HCT116 (cell line): ENCODE measurements around the gene ADPGK. TPM values are rescaled to one million over a fixed set of nuclear protein-coding genes. Genes with fewer than 3 reads are reported as not detected.

Experiments used
- ATAC-seq: fragments of 200-7000 bp; cut with Tn5 transposase; 2 replicates; pipeline ENCODE4 v1.9.1; 2020; ENCODE audit warnings: mild to moderate bottlenecking, moderate library complexity
- BruUV-seq: library from RNA; stranded (reverse); fragments of 400-500 nt; replicated peaks from 2 replicates; lab custom pipeline; 2021; lab: Mats Ljungman, UMichigan
- CTCF ChIA-PET: fragments of 300-600 bp; sonication (Branson Sonifier 250); formaldehyde crosslinking; loops from one replicate; lab custom pipeline; 2021; ENCODE audit warnings: antibody characterized with exemption; lab: Charles Lee
- POLR2A ChIA-PET: fragments of 300-600, 350-600 bp; sonication (Branson Sonifier 250); formaldehyde crosslinking; loops from one replicate; lab custom pipeline; 2021; ENCODE audit warnings: antibody characterized with exemption; lab: Charles Lee
- RAD21 ChIA-PET, 2 experiments: fragments of 300-600 bp; sonication (Branson Sonifier 250); formaldehyde crosslinking; loops; one replicate each; lab custom pipeline; 2023; ENCODE audit warnings: low total read pairs in 2 of 2; ENCODE audit not compliant: uncharacterized antibody in 2 of 2, unreplicated experiment in 2 of 2, low non-redundant PET in 1 of 2; lab: Charles Lee
- DNase-seq: peaks from one replicate; pipeline ENCODE4 v3.0.0-alpha.2; 2010; ENCODE audit warnings: low read depth, low spot score
- H2AFZ ChIP-seq: fragments of 200-600 bp; shearing (Covaris generic), sonication (generic); 2 replicates; pipeline ENCODE4 v1.6.1; 2017; ENCODE audit warnings: low read depth, mixed run types, mixed read lengths, antibody characterized with exemption, low read length; ENCODE audit not compliant: poor library complexity, severe bottlenecking
- H3K27ac ChIP-seq: 2 replicates; pipeline ENCODE4 v1.5.1; 2012; ENCODE audit warnings: low read depth, low read length
- H3K27me3 ChIP-seq: fragments of 200-600 bp; sonication (generic); 2 replicates; pipeline ENCODE4 v1.6.1; 2016; ENCODE audit warnings: mixed run types, low read length, mixed read lengths; ENCODE audit not compliant: insufficient read depth
- H3K36me3 ChIP-seq, 2 experiments: fragments of 200-500 bp in 1 of 2; fragments of 200-600 bp in 1 of 2; sonication (Bioruptor generic) in 1 of 2; sonication (generic) in 1 of 2; 2 replicates each; pipeline versions ENCODE4 v1.5.1 to v1.6.1; 2014 to 2016; ENCODE audit warnings: low read length in 2 of 2, inconsistent platforms in 1 of 2, mixed read lengths in 1 of 2, mixed run types in 1 of 2; ENCODE audit not compliant: insufficient read depth in 2 of 2, control insufficient read depth in 1 of 2
- H3K4me1 ChIP-seq, 2 experiments: fragments of 200-600 bp in 1 of 2; sonication (generic) in 1 of 2; 2 replicates each; pipeline versions ENCODE4 v1.5.1 to v1.6.1; 2012 to 2017; ENCODE audit warnings: low read length in 2 of 2, inconsistent platforms in 1 of 2, mild to moderate bottlenecking in 1 of 2, mixed read lengths in 1 of 2, mixed run types in 1 of 2, moderate library complexity in 1 of 2; ENCODE audit not compliant: insufficient read depth in 2 of 2, control insufficient read depth in 1 of 2
- H3K4me2 ChIP-seq: fragments of 200-600 bp; sonication (generic); 2 replicates; pipeline ENCODE4 v1.6.1; 2017; ENCODE audit warnings: mixed run types, low read length, mixed read lengths
- H3K4me3 ChIP-seq, 2 experiments: fragments of 200-600 bp in 1 of 2; sonication (generic) in 1 of 2; replicated peaks in 1 of 2; 2 replicates each; pipeline ENCODE4 v1.5.1; 2011 to 2016; ENCODE audit warnings: low read length in 2 of 2, control low read depth in 1 of 2, low read depth in 1 of 2, mild to moderate bottlenecking in 1 of 2, mixed read lengths in 1 of 2, mixed run types in 1 of 2
- H3K79me2 ChIP-seq: fragments of 200-600 bp; sonication (generic); 2 replicates; pipeline ENCODE4 v1.6.1; 2017; ENCODE audit warnings: mild to moderate bottlenecking, mixed run types, low read length, moderate library complexity, mixed read lengths; ENCODE audit not compliant: insufficient read depth
- H3K9ac ChIP-seq: fragments of 200-600 bp; sonication (generic); 2 replicates; pipeline ENCODE4 v1.6.1; 2016; ENCODE audit warnings: low read length, mixed read lengths
- H3K9me2 ChIP-seq: fragments of 200-600 bp; sonication (generic), shearing (Covaris generic); 2 replicates; pipeline ENCODE4 v1.6.1; 2017; ENCODE audit warnings: mixed run types, mild to moderate bottlenecking, moderate library complexity; ENCODE audit not compliant: insufficient read depth
- H3K9me3 ChIP-seq, 2 experiments: fragments of 200-500 bp in 1 of 2; fragments of 200-600 bp in 1 of 2; sonication (Bioruptor generic) in 1 of 2; sonication (generic) in 1 of 2; 2 replicates each; pipeline ENCODE4 v1.6.1; 2014 to 2017; ENCODE audit warnings: low read length in 2 of 2, mixed read lengths in 2 of 2, inconsistent platforms in 1 of 2, low read depth in 1 of 2, mild to moderate bottlenecking in 1 of 2, mixed run types in 1 of 2, moderate library complexity in 1 of 2; ENCODE audit not compliant: control insufficient read depth in 1 of 2, insufficient read depth in 1 of 2
- H4K20me1 ChIP-seq: fragments of 200-600 bp; sonication (generic), shearing (Covaris generic); 2 replicates; pipeline ENCODE4 v1.6.1; 2017; ENCODE audit warnings: mixed run types, mild to moderate bottlenecking, moderate library complexity; ENCODE audit not compliant: insufficient read depth
- CBX3 ChIP-seq: IDR thresholded peaks from 2 replicates; pipeline ENCODE4 v1.6.1; 2012; ENCODE audit warnings: low read depth
- EZH2 ChIP-seq: fragments of 200-600 bp; sonication (generic); IDR thresholded peaks from 2 replicates; pipeline ENCODE4 v1.6.1; 2017; ENCODE audit warnings: antibody characterized with exemption, mixed run types
- EZH2phosphoT487 ChIP-seq: fragments of 200-600 bp; IDR thresholded peaks from 2 replicates; pipeline ENCODE4 v1.6.1; 2018; ENCODE audit warnings: antibody characterized with exemption, borderline replicate concordance
- FOSL1 ChIP-seq: IDR thresholded peaks from 2 replicates; pipeline ENCODE4 v1.6.1; 2012; ENCODE audit warnings: low read depth
- RAD21 ChIP-seq: IDR thresholded peaks from 2 replicates; pipeline ENCODE4 v1.6.1; 2012; ENCODE audit warnings: low read depth, mild to moderate bottlenecking
- SIN3A ChIP-seq: IDR thresholded peaks from 2 replicates; pipeline ENCODE4 v1.6.1; 2012; ENCODE audit warnings: low read depth
- SP1 ChIP-seq: IDR thresholded peaks from 2 replicates; pipeline ENCODE4 v1.6.1; 2012; ENCODE audit warnings: low read depth
- SRF ChIP-seq: IDR thresholded peaks from 2 replicates; pipeline ENCODE4 v1.6.1; 2012; ENCODE audit warnings: low read depth
- YY1 ChIP-seq: IDR thresholded peaks from 2 replicates; pipeline ENCODE4 v1.6.1; 2011; ENCODE audit warnings: low read length, low read depth, moderate library complexity, mild to moderate bottlenecking; ENCODE audit not compliant: insufficient replicate concordance; ENCODE audit errors: extremely low read depth
- ZFX ChIP-seq: fragments of 450-650 bp; IDR thresholded peaks from 2 replicates; pipeline ENCODE4 v1.6.1; 2017
- intact Hi-C: fragments of 100-400 bp; cut with micrococcal nuclease; formaldehyde crosslinking; loops from 2 replicates; pipeline ENCODE4 v1.10.0; 2022
- total RNA-seq: library from RNA; stranded (reverse); gene quantifications from one replicate; pipeline ENCODE4 v1.2.1, GENCODE V29; 2021; ENCODE audit not compliant: unreplicated experiment
- TF ChIP-seq, protein P1 (sequence below): IDR thresholded peaks from 2 replicates; pipeline ENCODE4 v1.6.1; 2012; ENCODE audit warnings: low read depth
- TF ChIP-seq, protein P2 (sequence below), 3 experiments: fragments of 200-600 bp in 1 of 3; sonication (generic) in 1 of 3; IDR thresholded peaks in 2 of 3; conservative IDR thresholded peaks in 1 of 3; 2 replicates each; pipeline ENCODE4 v1.5.1; 2012 to 2017; ENCODE audit warnings: low read depth in 2 of 3, low read length in 2 of 3, antibody characterized with exemption in 1 of 3, borderline replicate concordance in 1 of 3, control low read depth in 1 of 3, mild to moderate bottlenecking in 1 of 3, mixed read lengths in 1 of 3, mixed run types in 1 of 3, moderate library complexity in 1 of 3; ENCODE audit not compliant: insufficient read depth in 1 of 3

The ADPGK gene
- total RNA-seq, 1 experiment from 2014 or later = 41.5 TPM

DNA sequence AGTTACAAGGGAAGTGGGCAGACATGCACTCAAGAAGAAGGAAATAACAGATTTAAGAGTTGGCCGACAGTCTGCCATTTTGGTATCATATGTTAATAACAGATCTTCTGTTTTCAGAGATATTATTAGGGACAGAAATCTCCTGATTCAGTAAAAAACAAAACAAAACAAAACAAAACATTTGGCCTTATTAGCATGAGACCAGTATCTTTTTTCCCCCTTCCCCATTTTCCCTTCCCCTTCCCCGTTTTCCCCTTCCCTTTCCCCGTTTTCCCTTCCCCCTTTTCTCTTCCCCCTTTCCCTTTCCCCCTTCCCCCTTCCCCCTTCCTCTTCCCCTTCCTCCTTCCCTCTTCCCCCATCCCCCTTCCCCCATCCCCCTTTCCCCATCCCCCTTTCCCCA is 58.1 kb downstream of the ADPGK start:
- Histone ChIP-seq H3K9ac (no peak overlapping the region), H3K4me3 (no peak overlapping the region), H3K9me3 (no peaks in the 10 kb centered on the region), H4K20me1 (no peaks in the 10 kb centered on the region), H3K9me2 (no peaks in the 10 kb centered on the region), H3K27ac (no peak overlapping the region), H3K36me3 (no peaks in the 10 kb centered on the region), H3K27me3 (no peaks in the 10 kb centered on the region), H3K79me2 (no peaks in the 10 kb centered on the region), H3K4me1 (no peaks in the 10 kb centered on the region), H2AFZ (no peak overlapping the region), H3K4me2 (no peak overlapping the region)
- no peak for DNase-seq
- TF ChIP-seq EZH2phosphoT487 = no peak
- no peak for TF ChIP-seq FOSL1
- no peak for TF ChIP-seq YY1
- no peak for TF ChIP-seq SRF
- TF ChIP-seq SP1 = no peak
- TF ChIP-seq EZH2 = no peak
- no peak for TF ChIP-seq RAD21
- no peak for TF ChIP-seq CBX3
- no peak for TF ChIP-seq SIN3A
- TF ChIP-seq ZFX = no peak
- TF ChIP-seq, protein P1, sequence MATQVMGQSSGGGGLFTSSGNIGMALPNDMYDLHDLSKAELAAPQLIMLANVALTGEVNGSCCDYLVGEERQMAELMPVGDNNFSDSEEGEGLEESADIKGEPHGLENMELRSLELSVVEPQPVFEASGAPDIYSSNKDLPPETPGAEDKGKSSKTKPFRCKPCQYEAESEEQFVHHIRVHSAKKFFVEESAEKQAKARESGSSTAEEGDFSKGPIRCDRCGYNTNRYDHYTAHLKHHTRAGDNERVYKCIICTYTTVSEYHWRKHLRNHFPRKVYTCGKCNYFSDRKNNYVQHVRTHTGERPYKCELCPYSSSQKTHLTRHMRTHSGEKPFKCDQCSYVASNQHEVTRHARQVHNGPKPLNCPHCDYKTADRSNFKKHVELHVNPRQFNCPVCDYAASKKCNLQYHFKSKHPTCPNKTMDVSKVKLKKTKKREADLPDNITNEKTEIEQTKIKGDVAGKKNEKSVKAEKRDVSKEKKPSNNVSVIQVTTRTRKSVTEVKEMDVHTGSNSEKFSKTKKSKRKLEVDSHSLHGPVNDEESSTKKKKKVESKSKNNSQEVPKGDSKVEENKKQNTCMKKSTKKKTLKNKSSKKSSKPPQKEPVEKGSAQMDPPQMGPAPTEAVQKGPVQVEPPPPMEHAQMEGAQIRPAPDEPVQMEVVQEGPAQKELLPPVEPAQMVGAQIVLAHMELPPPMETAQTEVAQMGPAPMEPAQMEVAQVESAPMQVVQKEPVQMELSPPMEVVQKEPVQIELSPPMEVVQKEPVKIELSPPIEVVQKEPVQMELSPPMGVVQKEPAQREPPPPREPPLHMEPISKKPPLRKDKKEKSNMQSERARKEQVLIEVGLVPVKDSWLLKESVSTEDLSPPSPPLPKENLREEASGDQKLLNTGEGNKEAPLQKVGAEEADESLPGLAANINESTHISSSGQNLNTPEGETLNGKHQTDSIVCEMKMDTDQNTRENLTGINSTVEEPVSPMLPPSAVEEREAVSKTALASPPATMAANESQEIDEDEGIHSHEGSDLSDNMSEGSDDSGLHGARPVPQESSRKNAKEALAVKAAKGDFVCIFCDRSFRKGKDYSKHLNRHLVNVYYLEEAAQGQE = no peak
- TF ChIP-seq, protein P2, sequence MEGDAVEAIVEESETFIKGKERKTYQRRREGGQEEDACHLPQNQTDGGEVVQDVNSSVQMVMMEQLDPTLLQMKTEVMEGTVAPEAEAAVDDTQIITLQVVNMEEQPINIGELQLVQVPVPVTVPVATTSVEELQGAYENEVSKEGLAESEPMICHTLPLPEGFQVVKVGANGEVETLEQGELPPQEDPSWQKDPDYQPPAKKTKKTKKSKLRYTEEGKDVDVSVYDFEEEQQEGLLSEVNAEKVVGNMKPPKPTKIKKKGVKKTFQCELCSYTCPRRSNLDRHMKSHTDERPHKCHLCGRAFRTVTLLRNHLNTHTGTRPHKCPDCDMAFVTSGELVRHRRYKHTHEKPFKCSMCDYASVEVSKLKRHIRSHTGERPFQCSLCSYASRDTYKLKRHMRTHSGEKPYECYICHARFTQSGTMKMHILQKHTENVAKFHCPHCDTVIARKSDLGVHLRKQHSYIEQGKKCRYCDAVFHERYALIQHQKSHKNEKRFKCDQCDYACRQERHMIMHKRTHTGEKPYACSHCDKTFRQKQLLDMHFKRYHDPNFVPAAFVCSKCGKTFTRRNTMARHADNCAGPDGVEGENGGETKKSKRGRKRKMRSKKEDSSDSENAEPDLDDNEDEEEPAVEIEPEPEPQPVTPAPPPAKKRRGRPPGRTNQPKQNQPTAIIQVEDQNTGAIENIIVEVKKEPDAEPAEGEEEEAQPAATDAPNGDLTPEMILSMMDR (IDR thresholded peaks at IDR 0.05 in 2 of 3, conservative IDR thresholded peaks at IDR 0.05 in 1 of 3; ENCODE audit: borderline replicate concordance in 1 of 3, insufficient read depth in 1 of 3, low read depth in 2 of 3, low read length in 2 of 3) = no peak
- ChIA-PET RAD21 (no interaction called here), POLR2A (no interaction called here), CTCF (interaction anchor here (1.3 kb wide), 1 partner anchor 126 kb away, joined by 4 read pairs; no protein-coding TSS in a partner anchor)
- no peak for ATAC-seq
- BruUV-seq = no TSS peak
- intact Hi-C loops = loop anchor here (10.0 kb wide), 1 partner anchor 519 kb away; no protein-coding TSS in a partner anchor
